ENCODE measurements around the gene SOX8. TPM values are rescaled to one million over a fixed set of nuclear protein-coding genes. Genes with fewer than 3 reads are reported as not detected.

SOX8 gene
- total RNA-seq, 4 donors from 2014 or later, result 3.0 to 27.7 (median 11.4) TPM

DNA sequence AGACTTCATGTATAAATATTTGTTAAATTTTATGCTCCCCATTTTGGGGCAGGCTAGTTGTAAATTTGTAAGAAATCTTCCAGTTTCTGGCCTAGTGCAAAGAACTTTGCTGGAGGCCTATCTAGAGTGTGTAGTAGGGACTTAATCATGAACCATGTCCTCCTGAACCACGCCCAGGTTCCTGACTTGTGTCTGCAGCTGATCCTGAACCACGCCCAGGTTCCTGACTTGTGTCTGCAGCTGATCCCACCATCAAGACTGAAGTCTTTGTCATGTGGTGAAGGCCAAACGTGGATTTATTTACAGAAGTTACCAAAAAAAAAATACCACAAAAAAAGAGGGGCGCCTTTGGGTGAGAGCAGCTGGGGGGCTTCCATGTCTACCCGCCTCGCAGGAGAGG lies 43.8 kb upstream of the SOX8 start:
- DNase-seq (ENCODE audit: low spot score in 2 of 2), result no peak
- TF ChIP-seq, protein P1, sequence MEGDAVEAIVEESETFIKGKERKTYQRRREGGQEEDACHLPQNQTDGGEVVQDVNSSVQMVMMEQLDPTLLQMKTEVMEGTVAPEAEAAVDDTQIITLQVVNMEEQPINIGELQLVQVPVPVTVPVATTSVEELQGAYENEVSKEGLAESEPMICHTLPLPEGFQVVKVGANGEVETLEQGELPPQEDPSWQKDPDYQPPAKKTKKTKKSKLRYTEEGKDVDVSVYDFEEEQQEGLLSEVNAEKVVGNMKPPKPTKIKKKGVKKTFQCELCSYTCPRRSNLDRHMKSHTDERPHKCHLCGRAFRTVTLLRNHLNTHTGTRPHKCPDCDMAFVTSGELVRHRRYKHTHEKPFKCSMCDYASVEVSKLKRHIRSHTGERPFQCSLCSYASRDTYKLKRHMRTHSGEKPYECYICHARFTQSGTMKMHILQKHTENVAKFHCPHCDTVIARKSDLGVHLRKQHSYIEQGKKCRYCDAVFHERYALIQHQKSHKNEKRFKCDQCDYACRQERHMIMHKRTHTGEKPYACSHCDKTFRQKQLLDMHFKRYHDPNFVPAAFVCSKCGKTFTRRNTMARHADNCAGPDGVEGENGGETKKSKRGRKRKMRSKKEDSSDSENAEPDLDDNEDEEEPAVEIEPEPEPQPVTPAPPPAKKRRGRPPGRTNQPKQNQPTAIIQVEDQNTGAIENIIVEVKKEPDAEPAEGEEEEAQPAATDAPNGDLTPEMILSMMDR (IDR thresholded peaks at IDR 0.05), result no peak
- TF ChIP-seq POLR2A (IDR thresholded peaks at IDR 0.05), result no peak
- 69 to 82% methylated on average over 6 of the region's 6 CpGs for WGBS, 2 donors
- intact Hi-C loops (cut with DNase I; ENCODE audit: low total_unique reads), result no loop called here
- no peak overlapping the region for H3K4me3 ChIP-seq (ENCODE audit: low read depth, poor library complexity, severe bottlenecking)

DNA sequence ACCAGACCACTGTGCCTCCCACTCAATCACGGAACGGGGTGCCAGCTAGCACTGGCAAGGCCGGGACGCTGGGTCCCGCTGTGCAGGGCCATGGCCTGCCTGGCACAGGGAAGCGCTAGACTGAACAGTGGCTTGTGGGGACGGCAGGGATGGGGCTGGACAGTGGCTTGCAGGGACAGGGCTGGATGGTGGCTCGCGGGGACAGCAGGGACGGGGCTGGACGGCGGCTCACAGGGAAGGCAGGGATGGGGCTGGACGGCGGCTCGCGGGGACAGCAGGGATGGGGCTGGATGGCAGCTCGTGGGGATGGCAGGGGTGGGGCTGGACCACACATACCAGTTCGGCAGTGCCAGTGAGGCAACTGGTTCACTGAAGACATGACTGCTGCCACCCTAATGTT lies 43.4 kb upstream of the SOX8 start:
- no peak for DNase-seq (ENCODE audit: low spot score in 2 of 2)
- whole genome bisulfite sequencing, 2 donors, result 84 to 95% methylated on average over 18 of the region's 18 CpGs
- intact Hi-C loops (cut with DNase I; ENCODE audit: low total_unique reads), result no loop called here
- TF ChIP-seq, protein P1 (IDR thresholded peaks at IDR 0.05), result no peak
- no peak for TF ChIP-seq POLR2A (IDR thresholded peaks at IDR 0.05)
- H3K4me3 ChIP-seq (ENCODE audit: low read depth, poor library complexity, severe bottlenecking), result no peak overlapping the region

DNA sequence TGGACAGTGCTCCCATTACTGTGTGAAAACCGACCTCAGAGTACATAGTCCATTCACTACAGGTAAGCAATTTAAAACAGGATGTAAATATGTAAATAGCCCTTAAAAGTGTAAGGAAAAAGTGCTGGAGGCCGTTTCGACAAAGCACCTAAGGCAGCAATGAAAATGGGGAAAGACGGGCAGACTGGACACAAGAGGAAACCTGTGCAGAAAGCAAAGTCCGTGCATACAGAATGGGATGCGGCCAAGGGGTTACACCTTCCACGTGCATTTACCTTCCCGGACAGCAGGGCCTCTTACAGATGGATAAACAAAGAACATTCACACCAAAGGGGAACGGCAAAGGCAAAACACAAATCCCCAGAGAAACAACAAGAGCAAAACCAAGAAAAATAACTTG lies 42.8 kb upstream of the SOX8 start:
- no peak for DNase-seq (ENCODE audit: low spot score in 2 of 2)
- intact Hi-C loops (cut with DNase I; ENCODE audit: low total_unique reads), result no loop called here
- no peak for TF ChIP-seq POLR2A (IDR thresholded peaks at IDR 0.05)
- TF ChIP-seq, protein P1 (IDR thresholded peaks at IDR 0.05), result no peak
- H3K4me3 ChIP-seq (ENCODE audit: low read depth, poor library complexity, severe bottlenecking), result no peak overlapping the region
- WGBS, 2 donors, result 89 to 92% methylated on average over 9 of the region's 9 CpGs

DNA sequence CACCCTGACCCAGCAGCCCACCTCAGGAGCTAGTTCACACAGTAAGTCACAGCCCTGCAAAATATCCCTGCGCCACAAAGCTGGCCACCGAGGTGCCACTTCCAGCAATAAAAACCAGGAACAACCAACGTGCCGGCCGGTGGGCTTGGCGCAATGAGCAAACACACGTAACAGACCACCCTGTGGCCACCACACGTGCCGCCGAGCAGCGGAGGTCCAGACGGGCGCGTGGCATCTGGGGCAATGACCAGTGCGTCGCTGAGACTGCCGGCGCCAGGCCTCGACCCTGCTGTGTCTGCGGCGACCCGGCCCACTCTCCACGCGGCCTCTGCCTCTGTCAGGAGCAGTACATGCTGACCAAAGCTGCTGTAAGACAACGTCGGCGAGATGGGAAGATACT lies 42.3 kb upstream of the SOX8 start:
- TF ChIP-seq POLR2A (IDR thresholded peaks at IDR 0.05), result no peak
- TF ChIP-seq, protein P1 (IDR thresholded peaks at IDR 0.05), result no peak
- intact Hi-C loops (cut with DNase I; ENCODE audit: low total_unique reads), result no loop called here
- no peak for DNase-seq (ENCODE audit: low spot score in 2 of 2)
- no peak overlapping the region for H3K4me3 ChIP-seq (ENCODE audit: low read depth, poor library complexity, severe bottlenecking)
- WGBS, 2 donors, result 97 to 98% methylated on average over 27 of the region's 27 CpGs

DNA sequence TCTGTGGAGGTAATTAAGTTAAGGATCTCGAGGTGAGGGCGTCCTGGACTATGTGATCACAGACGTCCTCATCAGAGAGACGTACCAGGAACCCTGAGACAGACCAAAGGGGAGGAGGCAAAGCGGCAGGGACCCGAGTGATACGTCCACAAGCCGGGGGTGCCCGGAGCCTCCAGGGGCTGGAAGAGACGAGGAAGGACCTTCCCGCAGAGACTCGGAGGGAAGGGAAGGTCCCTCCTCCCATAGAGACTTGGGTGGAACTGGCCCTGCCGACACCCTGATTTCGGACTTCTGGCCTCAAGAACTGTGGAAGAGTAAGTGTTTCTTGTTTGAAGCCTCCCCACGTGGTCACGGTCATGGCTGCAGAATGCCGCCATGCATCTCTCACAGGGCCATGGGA lies 41.6 kb upstream of the SOX8 start:
- intact Hi-C loops (cut with DNase I; ENCODE audit: low total_unique reads), result loop anchor here (10.0 kb wide), 1 partner anchor 105 kb away; no protein-coding TSS in a partner anchor
- 94 to 95% methylated on average over 17 of the region's 17 CpGs for WGBS, 2 donors

More for the DNA sequence above, 41.6 kb upstream of the SOX8 start:
- no peak for DNase-seq (ENCODE audit: low spot score in 2 of 2)
- no peak overlapping the region for H3K4me3 ChIP-seq (ENCODE audit: low read depth, poor library complexity, severe bottlenecking)
- no peak for TF ChIP-seq POLR2A (IDR thresholded peaks at IDR 0.05)
- TF ChIP-seq, protein P1 (IDR thresholded peaks at IDR 0.05), result no peak

Measured in lower leg skin (tissue), 4 donors.